NCI-H69 (cell line): ENCODE measurements around the gene CAPN14.
"Not testable (repeated sequence)": the region's sequence is repeated elsewhere in the genome, so short reads cannot be mapped to it uniquely, and the experiment has no call there.

ENCODE experiments used
- DNase-seq: peaks from one replicate; lab custom pipeline; 2025; lab: John Stamatoyannopoulos, UW

CAPN14 gene

GRCh38 chr2:31196622-31197021 is 20.7 kb downstream of the CAPN14 start:
- no peak for DNase-seq

DNA sequence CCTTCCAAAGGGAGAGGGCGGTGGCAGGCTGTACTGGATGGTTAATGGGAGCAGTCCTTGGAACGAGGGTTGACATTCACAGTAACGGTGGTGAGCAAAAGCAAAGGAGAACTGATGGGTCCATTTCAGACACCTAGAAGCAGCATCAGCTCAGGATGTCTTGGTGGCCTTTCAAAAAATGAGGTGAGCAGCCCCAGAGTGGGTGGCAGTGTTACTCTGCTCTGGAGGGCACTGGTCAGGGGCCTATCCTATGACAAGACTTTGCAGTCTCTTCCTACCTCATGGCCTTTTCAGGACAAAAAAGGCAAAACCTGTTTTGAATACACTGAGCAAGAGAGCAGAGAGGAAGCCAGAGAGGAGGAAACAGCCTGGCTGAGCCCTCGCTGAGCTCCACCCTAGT is 23.5 kb downstream of the CAPN14 start:
- DNase-seq = no peak

DNA sequence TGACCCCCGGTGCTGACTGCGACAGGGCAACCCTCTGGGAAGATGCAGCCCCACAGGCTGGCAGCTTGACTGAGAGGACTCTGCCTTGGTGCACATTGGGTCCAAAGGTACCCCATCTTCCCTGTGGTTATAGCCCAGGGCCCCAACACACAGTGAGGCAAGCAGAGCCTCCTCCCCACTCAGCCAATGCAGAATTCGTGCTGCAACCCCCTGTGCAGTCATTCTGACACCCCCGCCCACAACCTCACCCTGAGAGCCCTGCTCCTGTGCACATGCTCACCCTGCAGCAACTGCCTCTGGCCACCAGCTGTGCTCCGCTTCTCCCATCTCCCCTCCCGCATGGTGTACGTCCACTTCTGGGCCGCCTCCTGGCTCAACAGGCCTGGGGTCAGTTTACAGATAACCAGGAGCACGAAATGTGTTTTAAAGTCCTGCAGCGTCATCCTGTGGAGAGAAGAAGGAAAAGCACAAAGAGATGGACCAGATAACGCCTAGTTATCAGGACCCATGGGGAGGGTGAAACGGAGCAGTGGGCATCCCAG is 24.4 kb downstream of the CAPN14 start:
- no peak for DNase-seq

DNA sequence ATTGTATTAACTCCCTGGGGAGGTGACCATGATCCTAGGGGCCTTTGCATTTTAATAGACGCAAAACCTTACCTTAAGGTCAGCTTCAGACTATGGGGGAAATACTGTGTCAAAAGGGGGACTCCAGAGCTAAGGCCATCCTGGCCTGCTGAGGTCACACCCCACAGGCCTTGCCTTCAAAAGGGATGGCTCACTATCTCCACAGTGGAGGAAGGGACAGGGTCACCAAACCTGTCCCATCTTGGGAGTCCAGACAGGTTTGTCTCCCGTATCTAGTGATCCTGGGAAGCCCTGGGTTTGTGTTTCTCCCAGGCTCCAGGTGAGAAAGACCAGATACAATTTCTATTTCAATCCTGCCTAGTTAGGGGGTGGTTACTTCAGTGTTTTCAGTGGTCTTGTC is 24.9 kb downstream of the CAPN14 start:
- DNase-seq = no peak

DNA sequence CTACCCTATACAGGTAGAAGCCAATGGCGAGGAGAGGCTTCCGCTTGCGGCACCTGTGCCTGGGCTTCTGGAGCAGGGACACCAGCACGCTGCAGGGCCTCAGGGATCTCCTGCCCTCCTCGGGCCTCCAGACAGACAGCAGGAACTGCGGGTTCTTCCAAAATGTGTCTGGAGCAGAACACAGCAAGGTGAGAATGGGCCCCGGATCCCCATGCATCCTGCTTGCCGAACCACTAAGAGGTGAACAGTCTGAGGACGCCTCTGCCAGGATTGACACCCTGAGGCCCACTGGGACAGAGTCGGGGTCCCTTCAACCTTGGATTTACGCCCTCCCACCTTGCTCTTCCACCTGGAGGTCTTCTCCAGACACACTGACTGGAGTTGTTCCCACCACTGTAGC is 25.4 kb downstream of the CAPN14 start:
- DNase-seq = no peak

DNA sequence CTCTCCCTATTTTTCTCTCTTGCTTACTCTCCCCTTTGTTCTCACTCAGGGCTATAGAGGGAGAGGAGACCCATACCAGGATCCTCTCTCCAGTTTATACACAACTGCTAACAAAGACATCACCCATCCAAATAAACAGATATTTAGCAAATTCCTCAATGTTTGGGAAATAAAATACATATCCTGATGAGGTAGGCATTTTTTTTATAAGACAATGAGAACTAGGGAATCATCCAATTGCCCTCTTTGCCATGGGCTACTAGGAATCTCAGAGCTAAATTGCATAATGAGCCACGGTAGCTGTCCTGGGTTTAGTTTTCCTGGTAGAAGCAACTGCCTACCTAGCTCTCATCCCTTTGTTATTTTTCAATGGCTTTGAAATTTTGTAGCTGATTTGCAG is 27.1 kb downstream of the CAPN14 start:
- no peak for DNase-seq

DNA sequence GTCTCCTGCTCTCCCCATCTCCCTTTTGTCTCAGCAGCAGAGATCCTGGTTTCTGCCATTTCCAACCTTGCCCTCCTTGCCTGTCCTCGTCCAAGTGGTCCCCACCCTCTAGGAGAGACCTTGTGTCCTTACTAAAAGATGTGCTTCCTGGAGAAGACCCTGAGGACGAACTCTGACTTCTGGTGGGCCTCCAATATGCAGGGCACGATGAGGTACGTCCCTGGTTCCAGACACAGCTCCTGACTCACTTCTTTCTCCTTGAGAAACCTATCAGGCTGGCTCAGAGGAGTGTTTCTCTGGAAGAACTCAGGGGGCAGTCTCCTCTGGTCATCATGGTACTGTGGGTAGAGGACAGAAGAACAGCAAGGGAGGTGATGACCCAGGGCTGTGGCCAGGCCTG is 28.2 kb downstream of the CAPN14 start:
- no peak for DNase-seq

GRCh38 chr2:31188131-31188530 is 29.2 kb downstream of the CAPN14 start:
- DNase-seq = no peak

DNA sequence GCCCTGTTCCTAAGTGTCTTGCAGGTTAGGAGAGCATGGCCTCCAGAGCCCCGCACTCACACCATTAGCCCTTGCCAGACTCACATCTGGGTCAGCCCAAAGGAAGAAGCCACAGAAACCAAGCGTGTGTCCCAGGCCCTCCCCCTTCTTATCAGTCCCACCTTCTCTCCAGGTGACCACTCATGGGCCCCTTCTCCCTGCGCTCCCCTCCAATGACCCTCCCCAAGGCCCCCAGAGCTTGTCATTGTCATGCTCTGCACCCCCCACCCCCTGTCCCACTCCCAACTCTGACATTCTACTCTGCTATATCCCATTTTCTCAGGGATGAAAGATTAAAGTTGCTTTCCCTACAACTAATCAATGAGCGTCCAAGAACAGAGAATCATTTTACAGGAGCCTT is 30.1 kb downstream of the CAPN14 start:
- no peak for DNase-seq

GRCh38 chr2:31183973-31184372 is 33.3 kb downstream of the CAPN14 start:
- not testable (repeated sequence) for DNase-seq

- no peak for DNase-seq
Measured at GRCh38 chr2:31176742-31177141, 40.6 kb downstream of the CAPN14 start.

DNA sequence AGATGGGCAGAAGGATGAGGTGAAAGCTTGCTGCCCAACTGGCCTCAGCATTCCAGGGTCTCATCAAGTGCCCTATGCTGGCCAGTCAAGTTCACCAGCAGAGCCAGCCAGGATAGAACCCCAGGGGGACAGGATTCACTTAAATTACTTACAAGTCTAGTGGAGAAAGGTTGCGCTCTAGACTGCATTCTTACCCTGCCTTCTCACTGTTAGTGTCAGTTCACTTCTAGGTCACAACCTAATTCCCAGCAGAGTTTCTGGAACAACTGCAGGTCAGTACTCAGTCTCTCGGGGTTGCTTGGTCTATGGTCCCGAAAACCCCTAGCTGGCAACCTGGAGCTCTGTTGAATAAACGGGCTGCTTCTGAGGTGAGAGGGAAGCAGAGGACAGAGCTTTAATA is 46.2 kb downstream of the CAPN14 start:
- no peak for DNase-seq

DNA sequence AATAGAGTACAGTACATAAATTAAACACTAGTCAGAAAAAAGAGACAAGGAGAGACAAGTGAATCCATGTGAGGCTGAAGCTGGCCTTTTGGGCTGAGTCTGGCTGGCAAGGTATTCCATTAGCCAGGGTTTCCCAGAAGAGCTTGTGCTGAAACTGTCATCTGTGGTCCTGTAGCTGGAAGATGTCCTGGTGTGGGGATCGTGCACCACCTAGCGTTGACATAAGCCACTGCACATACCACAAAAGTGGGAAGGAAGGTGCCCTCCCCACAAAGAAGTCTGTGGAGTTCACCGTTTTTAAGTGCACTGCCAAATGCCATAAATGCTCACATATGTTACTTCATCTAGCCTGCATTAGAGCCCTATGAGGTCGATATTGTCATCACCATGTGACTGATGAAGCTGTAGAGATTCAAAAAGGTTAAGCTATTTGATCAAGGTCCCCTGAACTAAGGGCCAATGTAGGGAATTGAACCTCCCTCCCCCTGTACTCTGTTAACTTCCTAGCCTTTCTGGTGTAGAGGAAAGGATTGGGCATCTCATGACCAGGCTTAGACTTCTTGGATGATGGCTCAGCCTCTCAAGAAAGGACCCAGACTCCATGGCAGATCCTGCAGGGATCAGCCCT is 47.1 kb downstream of the CAPN14 start:
- peak; percentile 66 for DNase-seq

- DNase-seq = no peak
Measured at GRCh38 chr2:31168291-31168690, 49.0 kb downstream of the CAPN14 start.

GRCh38 chr2:31166925-31167324 is 50.4 kb downstream of the CAPN14 start:
- DNase-seq = no peak

DNA sequence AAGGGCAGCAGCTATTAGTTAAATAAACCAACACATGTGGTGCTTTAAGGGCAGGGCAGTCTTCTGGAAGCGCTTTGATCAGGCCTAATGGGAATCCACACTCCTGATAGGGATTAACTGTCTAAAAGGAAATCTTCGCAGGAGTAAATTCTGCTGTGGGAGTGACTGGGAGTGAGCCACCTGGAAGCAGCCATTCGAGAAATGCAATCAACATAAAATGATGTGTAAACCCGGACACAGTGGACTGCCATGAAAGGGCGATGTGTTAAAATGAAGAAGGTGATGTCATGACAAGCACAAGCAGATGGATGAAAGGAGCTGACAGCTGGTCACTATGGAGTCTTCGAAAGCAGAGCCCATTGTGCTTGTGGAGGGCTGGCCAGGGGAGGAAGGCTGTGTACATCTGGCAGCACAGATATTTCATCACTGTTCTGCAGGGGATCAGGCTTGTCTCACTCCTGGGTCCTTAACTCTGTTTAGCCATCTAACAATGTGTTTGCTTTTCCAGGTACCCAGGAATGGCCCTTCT is 54.2 kb downstream of the CAPN14 start:
- DNase-seq = peak; percentile 81

DNA sequence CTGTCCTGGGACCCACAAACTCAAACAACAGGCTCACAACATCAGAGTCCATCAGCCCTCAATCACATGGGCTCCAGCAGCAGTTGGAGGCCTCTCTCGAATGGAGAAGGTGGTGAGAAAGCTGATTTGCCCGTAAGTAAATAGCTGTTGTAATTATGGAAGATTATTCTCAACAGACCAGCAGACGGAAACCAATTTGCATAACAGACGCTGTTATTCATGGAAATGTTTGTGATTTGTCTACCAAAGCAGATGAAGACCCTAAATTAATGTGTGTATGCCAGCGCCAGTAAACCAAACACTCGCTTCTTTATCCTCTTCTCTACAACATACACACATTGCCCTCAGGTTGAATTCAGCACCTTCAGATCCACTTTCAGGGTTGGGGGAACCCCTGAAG is 55.7 kb downstream of the CAPN14 start:
- DNase-seq = peak; percentile 30

GRCh38 chr2:31151501-31151900 is 65.8 kb downstream of the CAPN14 start:
- no peak for DNase-seq

DNA sequence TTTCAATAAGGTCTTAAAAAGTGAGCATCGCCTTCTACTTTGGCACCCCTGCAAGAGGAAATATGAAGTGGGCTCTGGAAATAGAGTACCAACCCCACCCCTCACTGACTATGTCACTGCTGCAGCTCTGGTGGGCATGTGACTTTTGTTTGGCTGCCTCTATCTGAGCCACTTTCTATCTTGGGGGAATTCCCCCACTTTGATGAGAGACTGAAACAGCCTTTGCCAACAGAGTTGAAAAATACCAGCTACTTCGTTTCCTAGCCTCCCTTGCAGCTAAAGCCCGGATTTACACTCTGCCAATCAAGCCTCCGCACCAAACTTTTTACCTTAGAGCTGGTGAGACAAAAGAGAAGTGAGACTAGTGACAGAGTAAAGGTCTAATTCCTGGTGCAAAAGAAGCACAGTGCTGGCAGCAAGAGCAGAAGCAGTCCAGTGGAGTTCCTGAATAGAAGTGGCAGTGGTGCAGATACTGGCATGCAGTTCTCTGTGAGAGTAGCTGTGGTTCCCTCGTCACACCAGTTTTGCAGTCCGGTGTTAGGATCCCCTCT is 67.1 kb downstream of the CAPN14 start:
- DNase-seq = no peak

DNA sequence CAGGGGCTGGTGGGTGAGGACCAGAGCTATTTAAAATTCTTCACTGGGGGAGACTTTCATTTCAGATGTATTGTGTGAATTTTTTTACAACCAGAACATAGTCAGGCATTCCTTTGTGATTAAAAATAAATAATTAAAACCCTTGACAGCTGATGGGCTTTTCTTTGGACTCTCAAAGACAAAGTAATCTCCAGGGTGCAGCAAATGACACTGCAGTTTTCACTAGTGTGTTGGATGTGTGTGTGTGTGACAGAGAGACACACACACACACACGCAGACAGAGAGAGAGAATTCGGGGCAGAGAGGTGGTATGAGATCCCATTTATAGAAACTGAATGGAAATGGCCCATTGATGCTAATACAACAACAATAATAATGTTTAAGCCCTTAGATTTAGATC is 68.8 kb downstream of the CAPN14 start:
- no peak for DNase-seq

DNA sequence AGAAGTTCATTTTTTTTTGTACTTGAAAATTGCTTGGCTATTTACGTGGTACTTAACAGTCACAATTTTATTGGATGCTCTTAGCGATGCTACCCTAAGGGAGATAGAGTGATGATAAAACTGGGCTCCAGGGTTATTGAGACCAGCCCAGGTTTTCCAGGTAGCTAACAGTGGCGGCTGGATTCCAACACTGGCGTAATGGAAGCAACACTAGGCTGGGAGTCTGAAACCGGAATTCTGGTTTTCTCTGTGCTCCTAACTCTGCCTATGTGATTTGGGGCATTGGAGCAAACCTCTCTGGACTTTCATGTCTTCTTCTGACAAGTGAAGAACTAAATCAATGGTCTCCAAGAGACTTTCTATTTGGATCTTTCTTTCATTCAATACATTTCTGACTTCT is 69.7 kb downstream of the CAPN14 start:
- no peak for DNase-seq

DNA sequence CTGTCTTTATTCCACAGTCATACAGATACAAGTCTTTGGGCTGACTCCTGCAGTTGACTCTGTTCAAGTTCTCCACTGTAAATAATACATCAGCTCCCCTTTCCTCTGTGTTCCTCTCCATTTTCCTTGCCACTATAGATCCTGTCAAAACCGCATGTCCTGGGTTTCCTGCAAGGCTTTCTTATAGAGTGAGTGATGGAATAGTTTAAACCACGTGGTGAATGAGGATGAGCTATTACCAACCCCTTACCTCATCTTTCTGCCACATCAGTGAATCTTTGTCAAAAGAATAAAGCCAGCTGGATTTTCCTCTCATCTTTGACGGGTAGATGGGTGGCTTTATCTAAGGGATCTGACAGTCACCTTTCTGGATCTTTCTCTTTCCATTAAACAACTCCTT is 75.2 kb downstream of the CAPN14 start:
- DNase-seq = no peak

- no peak for DNase-seq
Measured at GRCh38 chr2:31141443-31142085, 75.8 kb downstream of the CAPN14 start.
